ENCODE data around the gene TMEM184A. TPM values are rescaled to one million over a fixed set of nuclear protein-coding genes. Genes with fewer than 3 reads are reported as not detected.

The TMEM184A gene
- total and polyA plus RNA-seq, 10 of the 15 experiments (the other 5 are each of a cell fraction or from before 2014, with no cell fraction given): 0.04 to 0.15 TPM; not detected in 8

DNA sequence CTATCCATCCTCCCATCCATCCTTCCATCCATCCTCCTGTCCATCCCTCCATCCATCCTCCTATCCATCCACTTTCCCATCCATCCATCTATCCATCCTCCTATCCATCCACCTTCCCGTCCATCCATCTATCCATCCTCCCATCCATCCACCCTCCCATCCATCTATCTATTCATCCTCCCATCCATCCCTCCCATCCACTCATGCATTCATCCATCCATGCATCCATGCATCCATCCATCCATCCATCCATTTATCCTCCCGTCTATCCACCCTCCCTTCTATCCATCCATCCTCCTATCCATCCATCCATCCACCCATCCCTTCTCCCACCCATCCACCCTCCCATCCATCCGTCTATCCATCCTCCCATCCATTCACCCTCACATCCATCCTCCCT, 39.0 kb upstream of the TMEM184A start:
- Histone ChIP-seq H3K4me1 (ENCODE audit: control insufficient read depth, insufficient read depth, low read length) (no peaks in the 10 kb centered on the region), H2AFZ (ENCODE audit: control insufficient read depth, low read depth, low read length) (no peak overlapping the region), H3K27ac (ENCODE audit: control insufficient read depth, insufficient read depth) (no peak overlapping the region), H3K4me2 (ENCODE audit: control insufficient read depth, insufficient read depth) (no peak overlapping the region), H3K9ac (ENCODE audit: control insufficient read depth, insufficient read depth, low read length) (no peak overlapping the region), H3K4me3 (no peak overlapping the region), H3K27me3 (replicated peaks in 1 of 2; ENCODE audit: control insufficient read depth in 2 of 2, insufficient read depth in 2 of 2, low read length in 1 of 2) (peaks cover 0 to 3% of the 10 kb centered on the region in 2 experiments; a peak in 2 of 4 replicates), H3K79me2 (ENCODE audit: control insufficient read depth, insufficient read depth, low read length) (no peaks in the 10 kb centered on the region), H3K36me3 (ENCODE audit: control insufficient read depth in 2 of 2, insufficient read depth in 2 of 2, low read length in 1 of 2) (no peaks in the 10 kb centered on the region), H3K9me3 (replicated peaks; ENCODE audit: control insufficient read depth, insufficient read depth, low read length) (no peaks in the 10 kb centered on the region; the same call in 2 of the 3 replicates), H4K20me1 (ENCODE audit: control insufficient read depth, insufficient read depth) (no peaks in the 10 kb centered on the region)
- WGBS (ENCODE audit: insufficient coverage, insufficient replicate concordance, low lambda C conversion rate, missing lambda C conversion rate): 13% methylated on average over 3 of the region's 3 CpGs
- ChIA-PET SMC1A (ENCODE audit: uncharacterized antibody, unreplicated experiment) (no interaction called here), POLR2A (no interaction called here), RAD21 (ENCODE audit: unreplicated experiment) (no interaction called here), CTCF (no interaction called here)
- no peak for ATAC-seq
- BruUV-seq (replicated peaks): no TSS peak
- FAIRE-seq: no peak
- in situ Hi-C loops (cut with MboI) (no loop called here), intact Hi-C loops (cut with micrococcal nuclease; ENCODE audit: unreplicated experiment) (no loop called here)
- DNase-seq (ENCODE audit: low read depth, low spot score): no peak
- TF ChIP-seq ZNF207 (IDR thresholded peaks at IDR 0.05; ENCODE audit: borderline replicate concordance) (no peak), ZNF592 (IDR thresholded peaks at IDR 0.05) (no peak), NR2C2 (IDR thresholded peaks at IDR 0.05; ENCODE audit: borderline replicate concordance, control insufficient read depth, insufficient read length, low read depth) (no peak), CHD1 (IDR thresholded peaks at IDR 0.05; ENCODE audit: low read depth, low read length) (no peak), GABPA (IDR thresholded peaks at IDR 0.05; ENCODE audit: low read depth) (no peak), E4F1 (IDR thresholded peaks at IDR 0.05; ENCODE audit: borderline replicate concordance, partially characterized antibody) (no peak), NFYB (IDR thresholded peaks at IDR 0.05; ENCODE audit: insufficient read depth, low read depth, low read length) (no peak), KAT2A (conservative IDR thresholded peaks at IDR 0.05; ENCODE audit: control insufficient read depth, low read depth, low read length) (no peak), NFIC (IDR thresholded peaks at IDR 0.05; ENCODE audit: low read depth, low read length) (no peak), JUNB (IDR thresholded peaks at IDR 0.05) (no peak)

Data from GM12878 (cell line).